Amygdala (tissue), 56 donors: ENCODE measurements around the gene SOX2.
A peak's percentile ranks its signal among the peaks of the same experiment; 100 is the strongest.

Source experiments
- DNase-seq, 56 donors: peaks; one replicate each; lab custom pipeline; 2025; lab: John Stamatoyannopoulos, UW

SOX2 gene

DNA sequence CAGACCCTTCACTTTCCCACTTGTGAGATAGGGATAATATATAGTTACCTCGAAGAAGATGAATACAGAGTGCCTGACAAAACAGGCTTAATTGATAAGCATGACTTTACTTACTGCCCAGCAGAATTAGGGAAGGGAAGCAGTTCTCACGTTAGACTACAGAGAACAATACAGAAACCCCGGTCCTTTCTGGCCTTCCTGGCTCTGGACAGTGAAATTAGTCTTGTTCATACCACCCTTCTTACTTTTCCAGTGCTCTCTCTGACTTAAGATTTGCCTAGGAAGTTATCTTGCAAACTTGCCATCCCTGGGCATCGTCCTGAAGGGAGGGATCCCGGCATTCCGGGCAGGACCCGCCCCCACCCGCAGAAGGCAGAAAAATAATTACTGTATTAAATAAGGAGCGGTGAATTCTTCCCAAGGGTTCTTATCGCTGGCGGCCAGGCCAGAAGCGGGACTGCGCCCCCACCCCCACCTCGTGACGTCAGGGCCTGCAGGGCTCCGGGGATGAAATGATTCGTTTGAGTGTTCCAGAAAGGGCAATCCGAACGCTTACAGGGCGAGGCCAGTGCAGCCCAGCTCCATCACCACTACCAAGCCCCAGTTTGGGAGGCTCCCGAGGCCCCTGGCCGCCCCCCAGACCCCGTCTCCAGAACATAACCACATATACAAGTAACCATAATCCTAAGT is 8.4 kb downstream of the SOX2 start:
- DNase-seq = peak in 24 of 56 donors; percentile 26 to 74 (median 53)

DNA sequence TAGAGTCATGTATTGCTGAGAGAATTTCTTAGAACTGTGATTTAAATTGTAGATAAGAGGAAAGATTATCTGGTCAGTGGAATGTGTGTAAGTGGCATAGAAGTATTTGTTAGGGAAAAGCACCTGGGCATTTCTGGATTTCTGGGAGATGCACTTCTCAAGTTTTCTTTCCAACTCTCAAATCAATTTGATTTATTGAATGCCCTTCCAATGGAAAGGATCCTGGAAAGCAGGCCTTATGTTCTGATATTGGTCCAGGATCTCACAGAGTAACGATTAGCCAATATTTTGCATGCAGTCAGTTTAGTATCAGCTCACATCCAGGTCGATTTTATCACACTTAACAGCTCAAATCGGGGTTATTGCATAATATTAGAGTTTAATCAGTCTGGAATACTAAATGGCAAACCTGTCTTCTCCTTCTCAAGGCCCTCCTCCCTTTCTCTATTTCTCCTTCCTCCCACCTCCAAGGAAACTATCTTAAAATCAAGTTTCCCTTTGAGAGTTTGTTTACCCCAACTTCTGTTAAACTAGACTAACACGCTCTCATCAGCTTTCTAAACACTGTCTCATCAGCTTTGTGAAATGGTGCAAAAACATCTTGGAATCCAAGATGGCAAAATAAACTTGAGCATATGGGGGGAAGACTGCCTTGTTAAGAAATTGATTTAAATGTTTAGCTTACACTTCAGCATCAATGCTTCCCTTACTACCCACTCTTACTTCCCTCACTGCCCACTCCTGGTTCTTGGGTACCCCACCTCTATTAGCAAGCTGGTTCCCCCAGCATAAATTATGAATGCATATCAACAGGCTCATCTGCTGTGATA is 9.5 kb downstream of the SOX2 start:
- DNase-seq = no peak

DNA sequence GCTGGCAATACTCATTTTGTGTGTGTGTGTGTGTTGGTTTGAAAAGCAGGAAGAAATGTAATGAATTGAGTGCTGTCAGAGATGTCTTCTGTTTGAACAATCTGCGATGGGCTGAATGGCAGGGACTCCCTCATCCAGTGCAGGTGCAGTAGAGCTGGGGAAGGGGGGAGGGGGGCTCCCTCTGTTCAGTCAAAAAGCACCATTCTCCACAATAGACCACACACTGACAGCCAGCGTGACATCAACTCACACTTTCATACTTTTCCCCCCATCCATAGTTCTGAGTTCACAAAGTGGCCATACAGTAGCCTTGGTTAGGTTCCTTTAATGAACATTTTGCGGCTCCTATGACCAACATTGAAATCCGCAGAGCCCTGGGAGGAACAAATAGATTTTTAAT is 10.4 kb downstream of the SOX2 start:
- peak in 27 of 56 donors; percentile 19 to 76 (median 45) for DNase-seq

DNA sequence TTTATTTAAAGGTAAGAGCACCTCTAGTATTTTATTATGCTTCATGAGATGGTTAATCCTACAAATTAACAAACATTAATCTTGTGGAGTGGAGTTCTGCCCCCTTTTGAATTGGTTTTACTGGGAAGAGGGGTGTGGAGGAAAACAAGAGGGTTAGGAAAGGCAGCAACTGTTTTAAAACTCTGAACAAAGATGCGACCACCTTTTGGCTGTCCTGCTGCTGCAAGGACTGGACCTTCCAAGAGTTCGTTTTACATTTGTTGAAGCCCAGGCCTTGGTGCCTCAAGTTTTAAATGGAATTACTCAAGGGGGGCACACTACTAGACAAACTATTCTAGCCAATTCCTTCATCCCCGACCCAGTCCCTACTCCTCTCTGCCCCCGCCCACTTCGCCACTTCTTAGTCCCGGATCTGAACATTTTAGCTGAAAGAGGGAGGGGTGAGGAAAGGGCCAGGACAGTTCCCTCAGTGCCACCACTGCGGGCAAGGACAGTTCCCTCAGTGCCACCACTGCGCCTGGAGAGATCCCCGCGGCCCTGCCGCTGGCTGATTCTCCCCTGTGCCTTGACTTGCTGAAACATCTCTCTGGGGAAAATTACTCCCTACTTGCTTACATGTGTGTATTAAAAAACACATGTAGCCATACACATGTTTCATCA is 11.2 kb downstream of the SOX2 start:
- DNase-seq = peak in 6 of 56 donors; percentile 7 to 47 (median 34)

DNA sequence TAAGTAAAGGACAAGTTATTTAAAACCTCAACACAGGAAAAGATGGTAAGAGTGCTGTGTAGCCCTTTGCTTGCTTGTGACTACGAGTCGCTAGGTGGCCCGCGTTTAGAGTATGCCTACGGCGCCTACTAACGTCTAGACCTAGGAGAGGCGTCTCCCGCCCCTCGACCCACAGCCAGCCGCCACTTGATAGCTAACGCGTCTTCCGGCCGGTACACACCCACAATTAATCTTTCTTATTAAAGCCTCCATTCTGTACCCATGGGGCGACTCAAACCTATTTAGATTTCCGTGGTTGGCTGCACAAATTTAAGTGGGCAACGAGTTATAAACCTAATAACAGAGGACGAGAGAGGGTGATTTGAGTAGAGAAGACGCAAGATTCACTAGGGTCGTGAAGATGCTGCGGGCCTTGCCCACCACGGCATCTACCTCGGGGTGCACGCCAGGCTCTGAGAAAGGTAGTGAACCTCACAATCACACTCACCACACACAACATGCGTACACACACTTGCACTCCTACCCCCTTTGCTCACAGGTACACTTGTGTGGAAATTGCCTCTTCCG is 12.0 kb downstream of the SOX2 start:
- peak in 12 of 56 donors; percentile 25 to 63 (median 38) for DNase-seq

- peak in 7 of 56 donors; percentile 13 to 52 (median 36) for DNase-seq
Measured at GRCh38 chr3:181724192-181724965, 12.7 kb downstream of the SOX2 start.

DNA sequence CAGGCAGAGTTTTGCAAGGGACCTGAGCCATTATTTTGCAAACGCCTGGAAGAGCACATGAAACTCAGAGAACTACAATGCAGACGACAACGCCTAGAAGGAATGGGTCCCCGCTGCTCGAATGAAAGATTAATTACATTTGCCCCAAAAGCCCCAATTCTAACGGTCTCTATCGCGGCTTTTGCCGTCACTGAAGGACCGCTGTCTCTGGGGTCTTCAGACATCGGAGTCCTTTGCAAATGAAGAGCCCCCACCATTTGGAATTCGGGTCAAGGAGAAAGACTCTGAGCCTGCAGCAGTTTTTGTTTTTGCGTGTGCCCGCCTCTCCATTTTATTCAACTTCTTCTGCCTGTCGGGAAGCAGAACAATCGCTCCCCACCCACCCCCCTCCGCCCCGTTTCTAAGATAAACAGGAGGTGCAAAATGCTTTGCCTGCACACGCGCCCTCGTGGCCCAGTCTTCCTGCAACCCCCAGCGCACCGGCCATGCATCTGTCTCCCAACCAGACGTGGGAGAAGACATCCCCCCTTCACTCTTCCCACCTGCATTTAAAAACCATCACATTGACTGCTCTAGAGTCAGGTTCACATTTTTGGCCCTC is 13.5 kb downstream of the SOX2 start:
- DNase-seq = peak in 8 of 56 donors; percentile 8 to 58 (median 31)

- peak in 51 of 56 donors; percentile 25 to 88 (median 72) for DNase-seq
Measured at GRCh38 chr3:181725830-181726229, 14.1 kb downstream of the SOX2 start.

DNA sequence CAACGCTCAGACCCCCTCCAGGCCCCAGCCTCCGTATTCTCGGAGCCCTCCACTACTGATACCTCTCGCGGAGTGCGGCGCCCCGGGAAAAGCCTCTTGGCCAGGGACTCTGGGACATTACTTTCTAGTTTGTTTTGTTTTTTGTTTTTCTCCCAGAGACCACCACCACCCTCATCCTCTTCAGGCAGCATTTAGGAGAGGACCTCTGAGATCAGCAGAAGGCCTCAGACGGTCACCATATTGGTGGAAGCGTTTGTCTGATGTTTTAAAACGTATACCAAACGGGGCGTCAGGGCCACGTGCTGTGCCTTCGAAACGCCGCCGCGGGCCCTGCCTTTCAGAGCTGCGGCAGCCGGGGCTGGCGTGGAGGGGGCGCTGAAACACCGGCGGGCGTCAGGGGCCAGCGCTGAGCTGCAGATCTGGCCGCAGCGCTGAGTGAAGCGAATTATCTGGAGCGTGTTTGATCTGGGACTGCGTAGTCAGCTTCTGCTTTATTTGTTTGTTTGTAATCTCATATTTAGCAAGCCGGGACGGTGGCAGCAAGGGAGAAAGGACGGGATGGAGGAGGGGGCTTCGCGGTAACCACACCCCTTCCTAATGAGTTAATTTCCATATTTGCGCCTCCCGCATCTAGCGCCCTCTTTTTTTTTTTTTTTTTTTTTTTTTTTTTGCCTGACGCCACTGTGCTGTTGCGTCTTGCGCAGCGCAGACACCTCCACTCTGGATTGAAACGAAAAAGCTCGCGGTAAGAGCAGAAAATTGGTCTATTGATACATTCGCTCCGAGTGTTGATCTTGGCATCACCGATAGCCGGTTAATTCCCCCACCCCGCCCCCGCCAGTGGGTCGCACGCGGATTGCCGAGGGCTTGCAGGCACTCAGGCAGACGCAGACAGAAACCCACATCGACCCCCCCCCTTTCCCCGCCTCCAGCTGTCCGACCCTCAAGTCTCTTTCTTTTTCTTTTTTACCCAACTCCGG is 14.9 kb downstream of the SOX2 start:
- DNase-seq = peak in 29 of 56 donors; percentile 33 to 74 (median 51)

DNA sequence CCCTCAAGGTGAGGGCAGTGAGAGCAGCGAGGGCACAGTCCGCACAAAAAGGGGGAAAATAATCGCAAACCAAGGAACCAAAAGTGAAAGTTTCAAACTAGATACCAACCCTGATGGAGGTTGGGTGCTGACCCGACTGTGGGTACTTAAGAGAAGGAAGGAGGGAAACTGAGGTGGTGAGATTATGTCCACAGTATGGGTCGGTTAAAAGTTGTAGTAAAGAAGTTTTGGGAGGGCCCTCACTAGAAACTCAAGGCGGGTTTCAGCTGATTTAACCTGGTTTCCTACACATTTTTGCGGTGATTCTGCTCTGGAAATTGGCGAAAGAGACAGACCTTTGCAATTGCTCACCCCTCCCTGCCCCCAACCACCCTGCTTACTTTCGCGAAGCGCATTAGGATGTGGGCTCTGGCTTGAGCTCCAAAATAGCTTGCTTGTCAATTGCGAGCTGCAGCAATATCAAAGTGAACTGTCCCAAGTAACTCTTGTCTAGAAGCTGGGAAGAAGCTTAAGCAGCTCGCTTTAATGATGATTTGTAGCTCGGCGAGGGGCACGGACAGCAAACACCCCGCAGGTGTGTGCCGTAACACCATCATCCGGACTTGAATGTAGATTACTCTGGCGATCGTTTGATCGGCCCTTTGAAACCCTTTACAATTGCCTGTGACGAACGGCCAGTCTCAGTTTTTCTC is 15.8 kb downstream of the SOX2 start:
- peak in 9 of 56 donors; percentile 35 to 63 (median 46) for DNase-seq

GRCh38 chr3:181728470-181729340 is 17.0 kb downstream of the SOX2 start:
- DNase-seq = peak in 1 of 56 donors; percentile 25

- DNase-seq = peak in 2 of 56 donors; percentile 25 to 32
Measured at GRCh38 chr3:181729341-181729869, 17.7 kb downstream of the SOX2 start.

DNA sequence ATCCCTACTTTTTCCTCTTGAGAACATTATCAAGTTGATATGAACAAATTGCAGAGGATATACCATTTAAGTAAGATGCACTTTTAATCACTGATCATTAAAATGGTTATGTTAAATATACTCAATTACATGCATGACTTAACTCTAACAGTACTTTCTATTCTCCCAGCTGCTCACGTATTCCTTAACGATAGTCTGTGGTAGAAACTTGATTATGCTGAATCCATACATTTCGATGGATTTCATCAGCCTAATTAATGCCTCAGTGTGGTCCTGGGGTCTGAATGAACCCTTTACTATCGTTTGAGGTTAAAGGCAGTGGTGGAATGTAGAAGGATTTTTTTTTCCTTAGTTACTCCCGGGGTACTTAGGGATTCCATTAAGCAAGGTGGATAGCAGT is 18.6 kb downstream of the SOX2 start:
- DNase-seq = no peak

GRCh38 chr3:181730934-181731333 is 19.2 kb downstream of the SOX2 start:
- no peak for DNase-seq

- peak in 1 of 56 donors; percentile 27 for DNase-seq
Measured at GRCh38 chr3:181735911-181736310, 24.2 kb downstream of the SOX2 start.

- no peak for DNase-seq
Measured at GRCh38 chr3:181738551-181738950, 26.8 kb downstream of the SOX2 start.
